Lung (tissue), 12 donors: ENCODE measurements around the gene GORASP2. TPM values are rescaled to one million over a fixed set of nuclear protein-coding genes. Genes with fewer than 3 reads are reported as not detected.
A peak's percentile ranks its signal among the peaks of the same experiment; 100 is the strongest.

ENCODE experiments used
- ATAC-seq: fragments of 200-7000 bp; cut with Tn5 transposase; one replicate; pipeline ENCODE4 v1.9.1; 2020; ENCODE audit warnings: moderate number of reproducible peaks; ENCODE audit not compliant: insufficient read depth, low FRiP score
- DNase-seq, 3 donors: peaks; one replicate each; pipeline ENCODE4 v3.0.0-alpha.2; 2013 to 2017
- H3K27ac ChIP-seq, 2 donors: one replicate each; pipeline ENCODE4 v1.5.1; 2013; ENCODE audit warnings: mild to moderate bottlenecking in 2 of 2, moderate library complexity in 2 of 2, control low read depth in 1 of 2, inconsistent platforms in 1 of 2, low read depth in 1 of 2, low read length in 1 of 2
- H3K27me3 ChIP-seq, 3 donors: one replicate each; pipeline ENCODE4 v1.5.1; 2013; ENCODE audit warnings: low read length in 2 of 3; ENCODE audit not compliant: control insufficient read depth in 3 of 3, insufficient read depth in 3 of 3
- H3K36me3 ChIP-seq, 4 donors: one replicate each; pipeline ENCODE4 v1.5.1; 2013; ENCODE audit warnings: low read length in 4 of 4, mild to moderate bottlenecking in 1 of 4, moderate library complexity in 1 of 4; ENCODE audit not compliant: control insufficient read depth in 4 of 4, insufficient read depth in 4 of 4
- H3K4me1 ChIP-seq, 5 donors: one replicate each; pipeline ENCODE4 v1.5.1; 2013; ENCODE audit warnings: low read length in 5 of 5, mild to moderate bottlenecking in 2 of 5, moderate library complexity in 1 of 5; ENCODE audit not compliant: control insufficient read depth in 5 of 5, insufficient read depth in 5 of 5
- H3K4me3 ChIP-seq: one replicate; pipeline ENCODE4 v1.5.1; 2013; ENCODE audit warnings: mild to moderate bottlenecking, control low read depth, moderate library complexity
- H3K9ac ChIP-seq, 2 donors: one replicate each; pipeline ENCODE4 v1.5.1; 2013; ENCODE audit warnings: low read length in 2 of 2, control low read depth in 1 of 2; ENCODE audit not compliant: insufficient read depth in 1 of 2
- H3K9me3 ChIP-seq, 4 donors: one replicate each; pipeline ENCODE4 v1.5.1; 2013; ENCODE audit warnings: low read length in 3 of 4, mild to moderate bottlenecking in 1 of 4, moderate library complexity in 1 of 4; ENCODE audit not compliant: control insufficient read depth in 4 of 4, insufficient read depth in 3 of 4
- WGBS, 2 donors: extraction: QIAGEN DNeasy Blood & Tissue Kit; methylation state at CpG; one replicate each; pipeline ENCODE4 v1.1.7; 2013; 5-methylcytosine and 5-hydroxymethylcytosine counted together
- polyA plus RNA-seq, 2 donors: library from polyadenylated mRNA; stranded (reverse); fragments of 200-250 nt; gene quantifications; one replicate each; pipeline ENCODE4 v1.2.1, GENCODE V29; 2013
- total RNA-seq, 2 donors: library from RNA; depleted of rRNA in 1 of 2; stranded (reverse); fragments of >200 nt in 1 of 2; gene quantifications; one replicate each; pipeline ENCODE4 v1.2.1, GENCODE V29; 2014 to 2021
- TF ChIP-seq, protein P1 (sequence below): IDR thresholded peaks from 2 replicates; pipeline ENCODE4 v1.5.1; 2012; ENCODE audit warnings: mild to moderate bottlenecking; ENCODE audit errors: control extremely low read depth, extremely low read depth
- donor health status: control.
- donor health status: control.
- donor health status: Bipolar disorder and iron deficiency.
- donor health status: healthy.
- donor health status: DM: yes; HTN: yes; CAD: no.

The GORASP2 gene
- total and polyA plus RNA-seq, 4 donors: 32.1 to 65.2 (median 45.6) TPM

DNA sequence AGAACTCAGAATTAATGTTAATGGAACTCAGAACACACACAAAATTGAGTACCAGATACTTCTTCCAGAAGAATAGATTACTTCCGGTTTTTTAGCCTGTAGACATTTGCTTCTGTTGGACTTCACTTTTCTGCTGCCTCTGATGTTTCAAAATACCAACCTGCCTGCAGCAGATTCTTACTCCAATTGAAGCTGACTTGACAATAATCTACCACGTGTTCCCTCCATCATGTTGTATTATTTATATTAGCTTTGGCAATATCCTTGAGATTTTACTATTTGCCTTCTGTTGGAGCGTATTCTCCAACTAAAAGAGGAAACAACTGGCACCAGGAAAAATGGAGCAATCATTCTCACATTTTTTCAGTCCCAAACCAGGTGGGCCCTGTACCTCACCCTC is 3.1 kb upstream of the GORASP2 start:
- 65 to 75% methylated on average over 3 of the region's 3 CpGs for WGBS, 2 donors
- no peaks in the 10 kb centered on the region for H3K36me3 ChIP-seq
- H3K9me3 ChIP-seq: peaks cover 0 to 7% (median 2%) of the 10 kb centered on the region in 4 donors
- TF ChIP-seq, protein P1, sequence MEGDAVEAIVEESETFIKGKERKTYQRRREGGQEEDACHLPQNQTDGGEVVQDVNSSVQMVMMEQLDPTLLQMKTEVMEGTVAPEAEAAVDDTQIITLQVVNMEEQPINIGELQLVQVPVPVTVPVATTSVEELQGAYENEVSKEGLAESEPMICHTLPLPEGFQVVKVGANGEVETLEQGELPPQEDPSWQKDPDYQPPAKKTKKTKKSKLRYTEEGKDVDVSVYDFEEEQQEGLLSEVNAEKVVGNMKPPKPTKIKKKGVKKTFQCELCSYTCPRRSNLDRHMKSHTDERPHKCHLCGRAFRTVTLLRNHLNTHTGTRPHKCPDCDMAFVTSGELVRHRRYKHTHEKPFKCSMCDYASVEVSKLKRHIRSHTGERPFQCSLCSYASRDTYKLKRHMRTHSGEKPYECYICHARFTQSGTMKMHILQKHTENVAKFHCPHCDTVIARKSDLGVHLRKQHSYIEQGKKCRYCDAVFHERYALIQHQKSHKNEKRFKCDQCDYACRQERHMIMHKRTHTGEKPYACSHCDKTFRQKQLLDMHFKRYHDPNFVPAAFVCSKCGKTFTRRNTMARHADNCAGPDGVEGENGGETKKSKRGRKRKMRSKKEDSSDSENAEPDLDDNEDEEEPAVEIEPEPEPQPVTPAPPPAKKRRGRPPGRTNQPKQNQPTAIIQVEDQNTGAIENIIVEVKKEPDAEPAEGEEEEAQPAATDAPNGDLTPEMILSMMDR: no peak
- no peak overlapping the region for H3K27ac ChIP-seq
- ATAC-seq (no peak), DNase-seq (no peak)
- no peak overlapping the region for H3K4me3 ChIP-seq
- H3K27me3 ChIP-seq: no peaks in the 10 kb centered on the region
- H3K4me1 ChIP-seq: peaks cover 3 to 11% (median 7%) of the 10 kb centered on the region in 5 donors
- no peak overlapping the region for H3K9ac ChIP-seq

DNA sequence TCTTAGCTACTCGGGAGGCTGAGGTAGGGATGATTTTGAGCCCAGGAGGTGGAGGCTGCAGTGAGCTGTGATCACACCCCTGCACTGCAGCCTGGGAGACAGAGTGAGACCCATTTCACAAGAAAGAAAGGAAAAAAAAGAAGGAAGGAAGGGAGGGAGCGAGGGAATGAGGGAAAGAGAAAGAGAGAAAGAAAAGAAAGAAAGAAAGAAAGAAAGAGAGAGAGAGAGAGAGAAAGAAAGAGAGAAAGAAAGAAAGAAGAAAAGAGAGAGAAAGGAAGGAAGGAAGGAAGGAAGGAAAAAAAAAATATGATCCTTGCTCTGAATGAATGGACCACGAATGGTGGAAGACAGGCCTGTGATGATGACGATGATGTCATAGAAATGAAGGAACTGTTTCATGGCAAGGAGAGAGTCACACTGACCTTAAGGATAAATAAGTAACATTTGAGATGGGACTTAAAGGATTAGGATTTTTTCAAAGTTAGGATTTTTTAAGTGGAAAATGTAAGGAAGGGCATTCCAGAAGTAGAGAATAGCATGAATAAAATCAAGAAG is 2.2 kb upstream of the GORASP2 start:
- Histone ChIP-seq H3K4me1 (peaks cover 3 to 14% (median 8%) of the 10 kb centered on the region in 5 donors), H3K27me3 (no peaks in the 10 kb centered on the region), H3K4me3 (no peak overlapping the region), H3K36me3 (no peaks in the 10 kb centered on the region), H3K9ac (no peak overlapping the region), H3K9me3 (peaks cover 0 to 7% (median 2%) of the 10 kb centered on the region in 4 donors), H3K27ac (no peak overlapping the region)
- ATAC-seq (no peak), DNase-seq (no peak)
- TF ChIP-seq, protein P1: no peak
- WGBS, 2 donors: 86 to 88% methylated on average over 4 of the region's 4 CpGs

DNA sequence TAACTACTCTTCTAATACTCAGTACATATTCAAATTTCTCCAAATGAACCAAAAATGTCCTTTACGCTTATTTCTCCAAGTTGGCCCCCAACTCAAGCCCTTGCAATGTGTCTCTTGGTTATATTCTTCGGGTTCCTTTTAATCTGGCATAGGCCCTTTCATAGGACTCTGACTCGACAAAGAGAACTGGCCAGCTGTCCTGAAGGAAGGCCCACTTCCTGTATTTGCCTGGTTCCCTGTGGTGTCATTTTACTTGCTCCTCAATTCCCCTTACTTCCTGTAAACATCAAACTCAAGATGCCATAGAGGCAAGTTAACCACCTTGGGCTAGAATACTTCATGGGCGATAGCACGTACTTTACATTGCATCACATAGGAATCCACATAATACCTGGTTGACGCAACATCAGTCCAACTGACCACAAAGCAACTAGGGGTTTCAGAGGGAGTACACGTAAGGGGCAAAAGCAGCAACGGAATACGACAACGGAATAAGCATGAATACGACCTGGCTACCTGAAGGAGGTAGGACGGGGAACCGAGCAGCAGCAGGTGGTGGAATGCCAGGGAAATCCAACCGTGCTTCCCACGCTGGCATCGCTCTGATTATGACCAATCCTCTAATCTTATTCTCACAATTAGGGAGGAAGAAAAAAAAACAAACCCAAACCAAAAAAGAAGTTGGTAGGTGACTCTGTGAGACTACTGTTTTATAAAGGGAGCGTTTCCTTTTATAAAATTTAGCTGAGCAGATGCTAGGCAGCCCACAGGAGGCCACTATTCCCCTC is 823 bp upstream of the GORASP2 start:
- Histone ChIP-seq H3K36me3 (no peaks in the 10 kb centered on the region), H3K27ac (peak overlapping the region; percentile 22 to 41), H3K4me1 (peaks cover 3 to 14% (median 8%) of the 10 kb centered on the region in 5 donors), H3K9ac (peak overlapping the region; percentile 58 to 87), H3K4me3 (no peak overlapping the region), H3K27me3 (no peaks in the 10 kb centered on the region), H3K9me3 (peaks cover 0 to 5% (median 2%) of the 10 kb centered on the region in 4 donors)
- ATAC-seq (no peak), DNase-seq (peak in 2 of 3 donors; percentile 24 to 29)
- TF ChIP-seq, protein P1: no peak
- 48 to 64% methylated on average over 17 of the region's 17 CpGs for WGBS, 2 donors
